CD8-positive, alpha-beta memory T cell (primary cell): ENCODE results near the gene CAMK2D. TPM values are rescaled to one million over a fixed set of nuclear protein-coding genes. Genes with fewer than 3 reads are reported as not detected.

ENCODE experiments used
- CTCF ChIA-PET: fragments of 350-600 bp; sonication (Branson Sonifier 250); formaldehyde crosslinking; loops from one replicate; lab custom pipeline; 2021; ENCODE audit warnings: antibody characterized with exemption; lab: Charles Lee
- POLR2A ChIA-PET: fragments of 350-600 bp; sonication (Branson Sonifier 250); formaldehyde crosslinking; loops from one replicate; lab custom pipeline; 2021; ENCODE audit warnings: antibody characterized with exemption; lab: Charles Lee
- DNase-seq, 5 donors: peaks; one replicate each; pipeline versions ENCODE4 v3.0.0 to v3.0.0-alpha.2; 2020 to 2022; ENCODE audit warnings: mixed read lengths in 1 of 5
- H3K27ac ChIP-seq: one replicate; pipeline ENCODE4 v1.7.0; 2013; ENCODE audit warnings: low read depth, mild to moderate bottlenecking, low read length, moderate library complexity
- H3K27me3 ChIP-seq: 2 replicates; pipeline ENCODE4 v1.7.0; 2013; ENCODE audit warnings: low read length, mild to moderate bottlenecking; ENCODE audit not compliant: insufficient read depth, poor library complexity, severe bottlenecking
- H3K36me3 ChIP-seq: 2 replicates; pipeline ENCODE4 v1.7.0; 2013; ENCODE audit warnings: mild to moderate bottlenecking, low read length, moderate library complexity; ENCODE audit not compliant: insufficient read depth
- H3K4me1 ChIP-seq: 2 replicates; pipeline ENCODE4 v1.7.0; 2013; ENCODE audit warnings: mild to moderate bottlenecking, low read length, moderate library complexity; ENCODE audit not compliant: insufficient read depth
- H3K4me3 ChIP-seq: 2 replicates; pipeline ENCODE4 v1.7.0; 2013; ENCODE audit warnings: mild to moderate bottlenecking, low read length
- H3K9me3 ChIP-seq: 2 replicates; pipeline ENCODE4 v1.7.0; 2013; ENCODE audit warnings: mild to moderate bottlenecking, low read length
- H3K27ac Mint-ChIP-seq, 8 donors: one replicate each; pipeline ENCODE4 v1.8.0; 2020 to 2021; ENCODE audit warnings: mixed read lengths in 8 of 8, mild to moderate bottlenecking in 6 of 8, inconsistent platforms in 3 of 8, moderate library complexity in 3 of 8
- H3K27me3 Mint-ChIP-seq, 2 donors: one replicate each; pipeline ENCODE4 v1.8.0; 2020 to 2021; ENCODE audit warnings: mixed read lengths in 2 of 2, mild to moderate bottlenecking in 1 of 2, moderate library complexity in 1 of 2
- H3K36me3 Mint-ChIP-seq, 3 donors: one replicate each; pipeline ENCODE4 v1.8.0; 2020 to 2021; ENCODE audit warnings: mixed read lengths in 3 of 3, inconsistent platforms in 1 of 3, mild to moderate bottlenecking in 1 of 3
- H3K4me1 Mint-ChIP-seq, 3 donors: one replicate each; pipeline ENCODE4 v1.8.0; 2020 to 2021; ENCODE audit warnings: mixed read lengths in 3 of 3, inconsistent platforms in 1 of 3, mild to moderate bottlenecking in 1 of 3
- H3K4me3 Mint-ChIP-seq, 7 donors: one replicate each; pipeline ENCODE4 v1.8.0; 2020 to 2021; ENCODE audit warnings: mixed read lengths in 7 of 7, mild to moderate bottlenecking in 6 of 7, moderate library complexity in 4 of 7, inconsistent platforms in 2 of 7
- H3K9me3 Mint-ChIP-seq, 5 donors: one replicate each; pipeline ENCODE4 v1.8.0; 2020 to 2022; ENCODE audit warnings: mixed read lengths in 5 of 5, mild to moderate bottlenecking in 3 of 5, moderate library complexity in 2 of 5, inconsistent platforms in 1 of 5
- polyA plus RNA-seq: library from polyadenylated mRNA; unstranded; fragments of 300-500 nt; fragmentation: Illumina TruSeq; gene quantifications from one replicate; pipeline ENCODE4 v1.2.3, GENCODE V29; 2021
- total RNA-seq, 2 experiments: library from RNA; stranded (reverse); gene quantifications; one replicate each; pipeline ENCODE4 v1.2.3, GENCODE V29; 2021

The CAMK2D gene
- total and polyA plus RNA-seq, 3 experiments from 2014 or later: 19.6 to 57.6 (median 56.0) TPM

GRCh38 chr4:113547487-113548042, 214.0 kb downstream of the CAMK2D start:
- peak; percentile 74 to 94 (median 80) for DNase-seq
- peaks cover 8% of the 10 kb centered on the region for H3K4me1 ChIP-seq
- no peaks in the 10 kb centered on the region for H3K9me3 ChIP-seq
- H3K27me3 ChIP-seq: no peaks in the 10 kb centered on the region
- CTCF ChIA-PET: interaction anchor here (0.6 to 2.3 kb wide), 30 partner anchors 10 to 524 kb away, joined by 3 to 25 read pairs (median 3); no protein-coding TSS in a partner anchor
- Mint-ChIP-seq H3K36me3 (peaks cover 4 to 23% (median 5%) of the 10 kb centered on the region in 3 donors), H3K9me3 (no peaks in the 10 kb centered on the region), H3K4me1 (peaks cover 13 to 16% (median 15%) of the 10 kb centered on the region in 3 donors), H3K27ac (peak overlapping the region in 7 of 8 donors; percentile 0 to 75 (median 17)), H3K27me3 (no peaks in the 10 kb centered on the region), H3K4me3 (no peak overlapping the region)
- H3K4me3 ChIP-seq: no peak overlapping the region
- H3K27ac ChIP-seq: no peak overlapping the region
- no peaks in the 10 kb centered on the region for H3K36me3 ChIP-seq
- POLR2A ChIA-PET: interaction anchor here (0.9 to 1.6 kb wide), 3 partner anchors 211 to 215 kb away, joined by 3 to 5 read pairs (median 4); no protein-coding TSS in a partner anchor

GRCh38 chr4:113541933-113542332, 219.6 kb downstream of the CAMK2D start:
- peaks cover 4 to 24% (median 6%) of the 10 kb centered on the region in 3 donors for H3K36me3 Mint-ChIP-seq
- no peaks in the 10 kb centered on the region for H3K4me1 ChIP-seq
- H3K27ac ChIP-seq: no peak overlapping the region
- ChIA-PET POLR2A (no interaction called here), CTCF (interaction anchor here (1.0 kb wide), 1 partner anchor 217 kb away, joined by 3 read pairs; no protein-coding TSS in a partner anchor)
- no peak overlapping the region for H3K4me3 ChIP-seq
- H3K9me3 ChIP-seq: no peaks in the 10 kb centered on the region
- H3K4me3 Mint-ChIP-seq: no peak overlapping the region
- H3K27me3 Mint-ChIP-seq: no peaks in the 10 kb centered on the region
- no peaks in the 10 kb centered on the region for H3K9me3 Mint-ChIP-seq
- H3K27ac Mint-ChIP-seq: no peak overlapping the region
- H3K27me3 ChIP-seq: no peaks in the 10 kb centered on the region
- H3K36me3 ChIP-seq: no peaks in the 10 kb centered on the region
- no peak for DNase-seq
- peaks cover 0 to 2% (median under 1%) of the 10 kb centered on the region in 3 donors for H3K4me1 Mint-ChIP-seq

GRCh38 chr4:113540859-113541258, 220.7 kb downstream of the CAMK2D start:
- H3K27ac Mint-ChIP-seq: no peak overlapping the region
- DNase-seq: no peak
- no peaks in the 10 kb centered on the region for H3K27me3 ChIP-seq

GRCh38 chr4:113539408-113539807, 222.1 kb downstream of the CAMK2D start:
- no peaks in the 10 kb centered on the region for H3K9me3 Mint-ChIP-seq
- no peaks in the 10 kb centered on the region for H3K27me3 ChIP-seq
- peaks cover 0 to 7% (median 2%) of the 10 kb centered on the region in 3 donors for H3K4me1 Mint-ChIP-seq
- H3K36me3 Mint-ChIP-seq: peaks cover 4 to 33% (median 15%) of the 10 kb centered on the region in 3 donors
- no peaks in the 10 kb centered on the region for H3K27me3 Mint-ChIP-seq
- no peak for DNase-seq
- POLR2A ChIA-PET: no interaction called here
- no peak overlapping the region for H3K27ac Mint-ChIP-seq
- CTCF ChIA-PET: no interaction called here
- no peak overlapping the region for H3K4me3 ChIP-seq
- H3K27ac ChIP-seq: no peak overlapping the region
- H3K36me3 ChIP-seq: no peaks in the 10 kb centered on the region
- no peak overlapping the region for H3K4me3 Mint-ChIP-seq
- no peaks in the 10 kb centered on the region for H3K4me1 ChIP-seq
- no peaks in the 10 kb centered on the region for H3K9me3 ChIP-seq

More at GRCh38 chr4:113540859-113541258, 220.7 kb downstream of the CAMK2D start:
- CTCF ChIA-PET: no interaction called here
- no peaks in the 10 kb centered on the region for H3K9me3 Mint-ChIP-seq
- Histone ChIP-seq H3K9me3 (no peaks in the 10 kb centered on the region), H3K36me3 (no peaks in the 10 kb centered on the region), H3K4me3 (no peak overlapping the region), H3K27ac (no peak overlapping the region), H3K4me1 (no peaks in the 10 kb centered on the region)
- H3K36me3 Mint-ChIP-seq: peaks cover 4 to 26% (median 8%) of the 10 kb centered on the region in 3 donors
- POLR2A ChIA-PET: interaction anchor here (0.6 kb wide), 1 partner anchor 246 kb away, joined by 3 read pairs; no protein-coding TSS in a partner anchor
- H3K4me1 Mint-ChIP-seq: peaks cover 0 to 2% (median 0%) of the 10 kb centered on the region in 3 donors
- H3K4me3 Mint-ChIP-seq: no peak overlapping the region
- H3K27me3 Mint-ChIP-seq: no peaks in the 10 kb centered on the region

GRCh38 chr4:113537628-113538027, 223.9 kb downstream of the CAMK2D start:
- no peak overlapping the region for H3K4me3 Mint-ChIP-seq
- no peak overlapping the region for H3K27ac Mint-ChIP-seq
- Histone ChIP-seq H3K9me3 (no peaks in the 10 kb centered on the region), H3K27me3 (no peaks in the 10 kb centered on the region), H3K4me1 (no peaks in the 10 kb centered on the region), H3K36me3 (no peaks in the 10 kb centered on the region), H3K27ac (no peak overlapping the region), H3K4me3 (no peak overlapping the region)
- CTCF ChIA-PET: no interaction called here
- H3K9me3 Mint-ChIP-seq: no peaks in the 10 kb centered on the region
- POLR2A ChIA-PET: no interaction called here
- no peaks in the 10 kb centered on the region for H3K27me3 Mint-ChIP-seq
- H3K36me3 Mint-ChIP-seq: peaks cover 1 to 32% (median 12%) of the 10 kb centered on the region in 3 donors
- peaks cover 0 to 7% (median 2%) of the 10 kb centered on the region in 3 donors for H3K4me1 Mint-ChIP-seq
- no peak for DNase-seq

- CTCF ChIA-PET: no interaction called here
- peaks cover 0 to 36% (median 12%) of the 10 kb centered on the region in 3 donors for H3K36me3 Mint-ChIP-seq
- Histone ChIP-seq H3K27ac (no peak overlapping the region), H3K27me3 (no peaks in the 10 kb centered on the region), H3K4me3 (no peak overlapping the region), H3K36me3 (no peaks in the 10 kb centered on the region), H3K4me1 (no peaks in the 10 kb centered on the region), H3K9me3 (no peaks in the 10 kb centered on the region)
- no peak overlapping the region for H3K4me3 Mint-ChIP-seq
- POLR2A ChIA-PET: no interaction called here
- no peak for DNase-seq
- H3K4me1 Mint-ChIP-seq: peaks cover 0 to 7% (median 2%) of the 10 kb centered on the region in 3 donors
- H3K27me3 Mint-ChIP-seq: no peaks in the 10 kb centered on the region
- H3K27ac Mint-ChIP-seq: no peak overlapping the region
- H3K9me3 Mint-ChIP-seq: no peaks in the 10 kb centered on the region
These were observed 224.3 kb downstream of the CAMK2D start for GRCh38 chr4:113537203-113537602.

- no peaks in the 10 kb centered on the region for H3K9me3 Mint-ChIP-seq
- Histone ChIP-seq H3K4me1 (no peaks in the 10 kb centered on the region), H3K27me3 (no peaks in the 10 kb centered on the region), H3K36me3 (no peaks in the 10 kb centered on the region), H3K4me3 (no peak overlapping the region), H3K9me3 (no peaks in the 10 kb centered on the region), H3K27ac (no peak overlapping the region)
- peak overlapping the region in 1 of 8 donors; percentile 75 for H3K27ac Mint-ChIP-seq
- H3K4me3 Mint-ChIP-seq: no peak overlapping the region
- no peak for DNase-seq
- POLR2A ChIA-PET: no interaction called here
- H3K36me3 Mint-ChIP-seq: peaks cover 0 to 51% (median 16%) of the 10 kb centered on the region in 3 donors
- H3K4me1 Mint-ChIP-seq: peaks cover 0 to 7% (median 0%) of the 10 kb centered on the region in 3 donors
- no peaks in the 10 kb centered on the region for H3K27me3 Mint-ChIP-seq
- CTCF ChIA-PET: interaction anchor here (1.0 kb wide), 1 partner anchor 13 kb away, joined by 4 read pairs; no protein-coding TSS in a partner anchor
These were observed 226.8 kb downstream of the CAMK2D start for GRCh38 chr4:113534711-113535110.

- no peak for DNase-seq
- no peaks in the 10 kb centered on the region for H3K36me3 ChIP-seq
- no peak overlapping the region for H3K4me3 ChIP-seq
- no peak overlapping the region for H3K4me3 Mint-ChIP-seq
- ChIA-PET CTCF (no interaction called here), POLR2A (no interaction called here)
- no peak overlapping the region for H3K27ac Mint-ChIP-seq
- peaks cover 0 to 61% (median 21%) of the 10 kb centered on the region in 3 donors for H3K36me3 Mint-ChIP-seq
- no peaks in the 10 kb centered on the region for H3K9me3 Mint-ChIP-seq
- no peaks in the 10 kb centered on the region for H3K27me3 Mint-ChIP-seq
- no peaks in the 10 kb centered on the region for H3K4me1 ChIP-seq
- H3K27me3 ChIP-seq: no peaks in the 10 kb centered on the region
- H3K4me1 Mint-ChIP-seq: peaks cover 0 to 7% (median 0%) of the 10 kb centered on the region in 3 donors
- no peaks in the 10 kb centered on the region for H3K9me3 ChIP-seq
- H3K27ac ChIP-seq: no peak overlapping the region
These were observed 230.0 kb downstream of the CAMK2D start for GRCh38 chr4:113531572-113531971.
